Kidney (tissue), 14 donors: ENCODE measurements around the gene TCTN3. TPM values are rescaled to one million over a fixed set of nuclear protein-coding genes. Genes with fewer than 3 reads are reported as not detected.

Experiments
- DNase-seq, 5 donors: peaks; one replicate each; pipeline ENCODE4 v3.0.0-alpha.2; 2013 to 2020
- FAIRE-seq: peaks from 2 replicates; lab custom pipeline; 2012; peaks lifted over from hg19 to GRCh38; lab: Jason Lieb, UNC
- H3K27ac ChIP-seq, 2 donors: one replicate each; pipeline ENCODE4 v1.7.0; 2013; ENCODE audit warnings: low read depth in 2 of 2, low read length in 2 of 2, inconsistent platforms in 1 of 2
- H3K27me3 ChIP-seq: one replicate; pipeline ENCODE4 v1.7.1; 2013; ENCODE audit warnings: low read length, inconsistent platforms; ENCODE audit not compliant: control insufficient read depth, insufficient read depth
- H3K36me3 ChIP-seq, 3 donors: one replicate each; pipeline versions ENCODE4 v1.7.0 to v1.7.1; 2013; ENCODE audit warnings: low read length in 3 of 3, control low read depth in 1 of 3, inconsistent platforms in 1 of 3; ENCODE audit not compliant: insufficient read depth in 3 of 3, control insufficient read depth in 2 of 3
- H3K4me1 ChIP-seq, 3 donors: one replicate each; pipeline versions ENCODE4 v1.7.0 to v1.7.1; 2013; ENCODE audit warnings: low read length in 3 of 3, inconsistent platforms in 1 of 3, low read depth in 1 of 3; ENCODE audit not compliant: control insufficient read depth in 2 of 3, insufficient read depth in 2 of 3
- H3K4me3 ChIP-seq, 3 donors: one replicate each; pipeline versions ENCODE4 v1.7.0 to v1.8.1; 2013; ENCODE audit warnings: low read length in 3 of 3, control low read depth in 1 of 3, inconsistent platforms in 1 of 3
- H3K9ac ChIP-seq, 3 donors: one replicate each; pipeline versions ENCODE4 v1.7.0 to v1.7.1; 2013; ENCODE audit warnings: low read length in 3 of 3, control low read depth in 1 of 3, inconsistent platforms in 1 of 3
- H3K9me3 ChIP-seq, 3 donors: one replicate each; pipeline versions ENCODE4 v1.7.0 to v1.7.1; 2013; ENCODE audit warnings: low read length in 3 of 3, control low read depth in 1 of 3, inconsistent platforms in 1 of 3; ENCODE audit not compliant: control insufficient read depth in 2 of 3, insufficient read depth in 1 of 3
- CTCF ChIP-seq: IDR thresholded peaks from 3 replicates; pipeline ENCODE4 v1.5.1; 2012; ENCODE audit warnings: mild to moderate bottlenecking, moderate library complexity, borderline replicate concordance; ENCODE audit not compliant: insufficient read depth; ENCODE audit errors: extremely low read depth
- intact Hi-C: fragments of 100-400 bp; cut with DNase I; formaldehyde crosslinking; loops from one replicate; pipeline ENCODE4 v1.11.1; 2022
- polyA plus RNA-seq: library from polyadenylated mRNA; stranded (reverse); fragments of 350-450 nt; fragmentation: Illumina TruSeq; extraction: RNeasy Lipid Tissue Mini Kit (QIAGEN cat#74804); gene quantifications from one replicate; pipeline ENCODE4 v1.2.3, GENCODE V29; 2014; ENCODE audit warnings: low read depth, low replicate concordance; ENCODE audit not compliant: insufficient read depth
- total RNA-seq: library from RNA; stranded (reverse); fragmentation: NEBNext Ultra II Directional; extraction: Animal tissue kit (Norgen Biotek cat#: 25700); gene quantifications from one replicate; pipeline ENCODE4 v1.2.1, GENCODE V29; 2021
- donor health status: control.
- donor health status: control.
- donor health status: control.
- donor health status: control.
- donor health status: control.
- donor health status: DM: yes; HTN: yes; CAD: no.
- donor health status: Normal renal cell carcinoma (clear cell type).

The TCTN3 gene
- total and polyA plus RNA-seq, 2 donors from 2014 or later, result 40.3 to 46.3 TPM

- H3K4me3 ChIP-seq, result no peak overlapping the region
- no peak for TF ChIP-seq CTCF
- intact Hi-C loops, result no loop called here
- DNase-seq (no peak), FAIRE-seq (no peak)
- no peak overlapping the region for H3K9ac ChIP-seq
- no peaks in the 10 kb centered on the region for H3K9me3 ChIP-seq
- H3K36me3 ChIP-seq, result no peaks in the 10 kb centered on the region
- H3K27me3 ChIP-seq, result no peaks in the 10 kb centered on the region
- H3K27ac ChIP-seq, result no peak overlapping the region
- no peaks in the 10 kb centered on the region for H3K4me1 ChIP-seq
Measured at GRCh38 chr10:95706573-95706972, 12.8 kb upstream of the TCTN3 start.

- no peaks in the 10 kb centered on the region for H3K9me3 ChIP-seq
- FAIRE-seq (no peak), DNase-seq (no peak)
- no peak for TF ChIP-seq CTCF
- no peak overlapping the region for H3K27ac ChIP-seq
- intact Hi-C loops, result loop anchor here (10.0 kb wide), 1 partner anchor 146 kb away; no protein-coding TSS in a partner anchor
- H3K36me3 ChIP-seq, result no peaks in the 10 kb centered on the region
- H3K27me3 ChIP-seq, result no peaks in the 10 kb centered on the region
- H3K9ac ChIP-seq, result no peak overlapping the region
- no peaks in the 10 kb centered on the region for H3K4me1 ChIP-seq
- no peak overlapping the region for H3K4me3 ChIP-seq
Measured at GRCh38 chr10:95698415-95698814, 4.7 kb upstream of the TCTN3 start.

- Histone ChIP-seq H3K4me1 (peaks cover 0 to 8% (median 0%) of the 10 kb centered on the region in 3 donors), H3K4me3 (no peak overlapping the region), H3K27me3 (no peaks in the 10 kb centered on the region), H3K36me3 (no peaks in the 10 kb centered on the region), H3K9me3 (no peaks in the 10 kb centered on the region), H3K27ac (no peak overlapping the region), H3K9ac (no peak overlapping the region)
- no peak for FAIRE-seq
- intact Hi-C loops, result loop anchor here (10.0 kb wide), 1 partner anchor 147 kb away; no protein-coding TSS in a partner anchor
- no peak for DNase-seq
- TF ChIP-seq CTCF, result no peak
Measured at GRCh38 chr10:95697429-95697828, 3.7 kb upstream of the TCTN3 start.

GRCh38 chr10:95694665-95695064 is 938 bp upstream of the TCTN3 start:
- FAIRE-seq, result no peak
- DNase-seq, result peak in 1 of 5 donors; percentile 52
- no peak for TF ChIP-seq CTCF
- no peak overlapping the region for H3K9ac ChIP-seq
- peaks cover 0 to 5% (median 4%) of the 10 kb centered on the region in 3 donors for H3K36me3 ChIP-seq
- H3K27me3 ChIP-seq, result no peaks in the 10 kb centered on the region
- H3K4me1 ChIP-seq, result peaks cover 0 to 11% (median 0%) of the 10 kb centered on the region in 3 donors
- no peak overlapping the region for H3K27ac ChIP-seq
- no peak overlapping the region for H3K4me3 ChIP-seq
- H3K9me3 ChIP-seq, result no peaks in the 10 kb centered on the region
- intact Hi-C loops, result loop anchor here (10.0 kb wide), 1 partner anchor 150 kb away; no protein-coding TSS in a partner anchor
